Measurements from ENCODE around the gene ACTR5.

DNA sequence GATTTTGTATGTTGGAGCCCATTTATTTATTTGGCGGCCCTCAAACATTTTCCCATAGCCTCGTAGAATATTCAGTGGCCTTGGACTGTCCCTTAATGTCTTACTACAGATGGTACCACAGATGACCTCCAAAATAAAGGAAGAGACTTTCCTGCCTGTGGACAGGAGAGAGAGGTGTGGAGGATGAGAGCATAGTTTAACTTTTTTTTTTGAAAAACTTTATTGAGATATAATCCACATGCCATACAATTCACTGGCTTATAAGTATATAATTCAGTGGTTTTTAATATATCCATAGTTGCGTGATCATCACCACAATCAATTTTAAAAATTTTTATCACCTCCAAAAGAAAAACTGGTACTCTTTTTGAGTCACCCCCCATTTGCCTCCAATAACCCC lies 52.6 kb downstream of the ACTR5 start:
- TF ChIP-seq POLR2A (IDR thresholded peaks at IDR 0.05; ENCODE audit: low read depth, low read length) (no peak), POLR2AphosphoS5 (IDR thresholded peaks at IDR 0.05; ENCODE audit: low read depth, low read length) (no peak), TAF1 (IDR thresholded peaks at IDR 0.05; ENCODE audit: borderline replicate concordance, low read depth, low read length) (no peak)

Measured in GM12892 (cell line).